ENCODE results near the gene SEC16A.

SEC16A gene

GRCh38 chr9:136403915-136404800 is 78.7 kb downstream of the SEC16A start:
- 95 to 96% methylated on average over 32 of the region's 32 CpGs for WGBS, 2 experiments
- Histone ChIP-seq H3K4me1 (ENCODE audit: control insufficient read depth, insufficient read depth, low read length) (no peaks in the 10 kb centered on the region), H3K9me3 (ENCODE audit: control insufficient read depth, low read length) (no peaks in the 10 kb centered on the region), H3K27me3 (ENCODE audit: control insufficient read depth, insufficient read depth, low read length, poor library complexity, severe bottlenecking) (no peaks in the 10 kb centered on the region), H3K36me3 (ENCODE audit: control insufficient read depth, insufficient read depth, low read length) (peaks cover 23% of the 10 kb centered on the region), H3K4me3 (ENCODE audit: insufficient read depth, low read depth, low read length) (no peak overlapping the region), H3K27ac (ENCODE audit: insufficient read depth, low read depth, low read length, poor library complexity, severe bottlenecking) (no peak overlapping the region)

- peaks cover 23% of the 10 kb centered on the region for H3K36me3 ChIP-seq (ENCODE audit: control insufficient read depth, insufficient read depth, low read length)
- no peak overlapping the region for H3K4me3 ChIP-seq (ENCODE audit: insufficient read depth, low read depth, low read length)
- no peaks in the 10 kb centered on the region for H3K27me3 ChIP-seq (ENCODE audit: control insufficient read depth, insufficient read depth, low read length, poor library complexity, severe bottlenecking)
- H3K9me3 ChIP-seq (ENCODE audit: control insufficient read depth, low read length): no peaks in the 10 kb centered on the region
- H3K27ac ChIP-seq (ENCODE audit: insufficient read depth, low read depth, low read length, poor library complexity, severe bottlenecking): no peak overlapping the region
- H3K4me1 ChIP-seq (ENCODE audit: control insufficient read depth, insufficient read depth, low read length): no peaks in the 10 kb centered on the region
- 93 to 97% methylated on average over 5 of the region's 5 CpGs for WGBS, 2 experiments
Observed at GRCh38 chr9:136403538-136403914, 79.3 kb downstream of the SEC16A start.

- no peak overlapping the region for H3K4me3 ChIP-seq (ENCODE audit: insufficient read depth, low read depth, low read length)
- H3K27me3 ChIP-seq (ENCODE audit: control insufficient read depth, insufficient read depth, low read length, poor library complexity, severe bottlenecking): no peaks in the 10 kb centered on the region
- H3K36me3 ChIP-seq (ENCODE audit: control insufficient read depth, insufficient read depth, low read length): peaks cover 21% of the 10 kb centered on the region
- 93 to 94% methylated on average over 13 of the region's 13 CpGs for WGBS, 2 experiments
- H3K4me1 ChIP-seq (ENCODE audit: control insufficient read depth, insufficient read depth, low read length): no peaks in the 10 kb centered on the region
- no peaks in the 10 kb centered on the region for H3K9me3 ChIP-seq (ENCODE audit: control insufficient read depth, low read length)
- peak overlapping the region; percentile 8 for H3K27ac ChIP-seq (ENCODE audit: insufficient read depth, low read depth, low read length, poor library complexity, severe bottlenecking)
Observed at GRCh38 chr9:136402067-136402466, 80.8 kb downstream of the SEC16A start.

- no peaks in the 10 kb centered on the region for H3K4me1 ChIP-seq (ENCODE audit: control insufficient read depth, insufficient read depth, low read length)
- no peaks in the 10 kb centered on the region for H3K9me3 ChIP-seq (ENCODE audit: control insufficient read depth, low read length)
- H3K4me3 ChIP-seq (ENCODE audit: insufficient read depth, low read depth, low read length): no peak overlapping the region
- 93 to 96% methylated on average over 18 of the region's 18 CpGs for WGBS, 2 experiments
- H3K36me3 ChIP-seq (ENCODE audit: control insufficient read depth, insufficient read depth, low read length): peaks cover 17% of the 10 kb centered on the region
- no peak overlapping the region for H3K27ac ChIP-seq (ENCODE audit: insufficient read depth, low read depth, low read length, poor library complexity, severe bottlenecking)
- no peaks in the 10 kb centered on the region for H3K27me3 ChIP-seq (ENCODE audit: control insufficient read depth, insufficient read depth, low read length, poor library complexity, severe bottlenecking)
Observed at GRCh38 chr9:136401173-136401922, 81.5 kb downstream of the SEC16A start.

- 16 to 17% methylated on average over 71 of the region's 71 CpGs for WGBS, 2 experiments
Observed at GRCh38 chr9:136400038-136400834, 82.6 kb downstream of the SEC16A start, which contains the start of gene SNAPC4. Gene SNAPC4, minus strand, starts transcription at chr9:136400170. Its CDS starts 1,742 bp downstream, at chr9:136398428.

GRCh38 chr9:136399176-136400037 is 83.4 kb downstream of the SEC16A start:
- H3K9me3 ChIP-seq (ENCODE audit: control insufficient read depth, low read length): no peaks in the 10 kb centered on the region
- H3K27ac ChIP-seq (ENCODE audit: insufficient read depth, low read depth, low read length, poor library complexity, severe bottlenecking): no peak overlapping the region
- no peaks in the 10 kb centered on the region for H3K27me3 ChIP-seq (ENCODE audit: control insufficient read depth, insufficient read depth, low read length, poor library complexity, severe bottlenecking)
- H3K4me1 ChIP-seq (ENCODE audit: control insufficient read depth, insufficient read depth, low read length): no peaks in the 10 kb centered on the region
- H3K4me3 ChIP-seq (ENCODE audit: insufficient read depth, low read depth, low read length): peak overlapping the region; percentile 84
- WGBS, 2 experiments: 3 to 6% methylated on average over 67 of the region's 67 CpGs
- peaks cover 31% of the 10 kb centered on the region for H3K36me3 ChIP-seq (ENCODE audit: control insufficient read depth, insufficient read depth, low read length)

More at GRCh38 chr9:136400038-136400834, 82.6 kb downstream of the SEC16A start, which contains the start of gene SNAPC4:
- no peaks in the 10 kb centered on the region for H3K4me1 ChIP-seq (ENCODE audit: control insufficient read depth, insufficient read depth, low read length)
- H3K27ac ChIP-seq (ENCODE audit: insufficient read depth, low read depth, low read length, poor library complexity, severe bottlenecking): no peak within 1 kb of the TSS
- H3K4me3 ChIP-seq (ENCODE audit: insufficient read depth, low read depth, low read length): peak within 1 kb of the TSS; percentile 84
- no peaks in the 10 kb centered on the region for H3K9me3 ChIP-seq (ENCODE audit: control insufficient read depth, low read length)
- H3K27me3 ChIP-seq (ENCODE audit: control insufficient read depth, insufficient read depth, low read length, poor library complexity, severe bottlenecking): no peaks in the 10 kb centered on the region
- peaks cover 29% of the 10 kb centered on the region for H3K36me3 ChIP-seq (ENCODE audit: control insufficient read depth, insufficient read depth, low read length)

GRCh38 chr9:136398286-136398685 is 84.6 kb downstream of the SEC16A start:
- H3K4me3 ChIP-seq (ENCODE audit: insufficient read depth, low read depth, low read length): no peak overlapping the region
- no peak overlapping the region for H3K27ac ChIP-seq (ENCODE audit: insufficient read depth, low read depth, low read length, poor library complexity, severe bottlenecking)
- no peaks in the 10 kb centered on the region for H3K9me3 ChIP-seq (ENCODE audit: control insufficient read depth, low read length)
- H3K36me3 ChIP-seq (ENCODE audit: control insufficient read depth, insufficient read depth, low read length): peaks cover 27% of the 10 kb centered on the region
- H3K4me1 ChIP-seq (ENCODE audit: control insufficient read depth, insufficient read depth, low read length): no peaks in the 10 kb centered on the region
- WGBS, 2 experiments: 95 to 96% methylated on average over 12 of the region's 12 CpGs
- H3K27me3 ChIP-seq (ENCODE audit: control insufficient read depth, insufficient read depth, low read length, poor library complexity, severe bottlenecking): no peaks in the 10 kb centered on the region

GRCh38 chr9:136397643-136398042 is 85.2 kb downstream of the SEC16A start:
- Histone ChIP-seq H3K4me1 (ENCODE audit: control insufficient read depth, insufficient read depth, low read length) (no peaks in the 10 kb centered on the region), H3K36me3 (ENCODE audit: control insufficient read depth, insufficient read depth, low read length) (peaks cover 27% of the 10 kb centered on the region), H3K27ac (ENCODE audit: insufficient read depth, low read depth, low read length, poor library complexity, severe bottlenecking) (no peak overlapping the region), H3K27me3 (ENCODE audit: control insufficient read depth, insufficient read depth, low read length, poor library complexity, severe bottlenecking) (no peaks in the 10 kb centered on the region), H3K4me3 (ENCODE audit: insufficient read depth, low read depth, low read length) (no peak overlapping the region), H3K9me3 (ENCODE audit: control insufficient read depth, low read length) (no peaks in the 10 kb centered on the region)
- 91 to 95% methylated on average over 6 of the region's 6 CpGs for WGBS, 2 experiments

GRCh38 chr9:136396219-136396515 is 86.7 kb downstream of the SEC16A start:
- Histone ChIP-seq H3K4me3 (ENCODE audit: insufficient read depth, low read depth, low read length) (no peak overlapping the region), H3K27ac (ENCODE audit: insufficient read depth, low read depth, low read length, poor library complexity, severe bottlenecking) (no peak overlapping the region), H3K27me3 (ENCODE audit: control insufficient read depth, insufficient read depth, low read length, poor library complexity, severe bottlenecking) (no peaks in the 10 kb centered on the region), H3K4me1 (ENCODE audit: control insufficient read depth, insufficient read depth, low read length) (no peaks in the 10 kb centered on the region), H3K9me3 (ENCODE audit: control insufficient read depth, low read length) (no peaks in the 10 kb centered on the region), H3K36me3 (ENCODE audit: control insufficient read depth, insufficient read depth, low read length) (peaks cover 33% of the 10 kb centered on the region)
- 94 to 98% methylated on average over 4 of the region's 4 CpGs for WGBS, 2 experiments
